Neutrophil (primary cell): ENCODE measurements around the gene TBC1D4.

Experiments used
- H3K27ac ChIP-seq: fragments of 200-600 bp; sonication (generic); 2 replicates; pipeline ENCODE4 v1.5.1; 2016; ENCODE audit warnings: mild to moderate bottlenecking, moderate library complexity
- H3K27me3 ChIP-seq: fragments of 200-600 bp; sonication (generic); 2 replicates; pipeline ENCODE4 v1.6.0; 2016; ENCODE audit warnings: mild to moderate bottlenecking
- H3K36me3 ChIP-seq: fragments of 200-600 bp; sonication (generic); 2 replicates; pipeline ENCODE4 v1.5.1; 2017
- H3K4me1 ChIP-seq, 2 experiments: fragments of 200-600 bp in 1 of 2; sonication (generic) in 1 of 2; 1 replicate in 1 of 2; 2 replicates in 1 of 2; pipeline versions ENCODE4 v1.5.1 to v1.6.1; 2013 to 2016; ENCODE audit warnings: low read depth in 1 of 2, low read length in 1 of 2, mild to moderate bottlenecking in 1 of 2, moderate library complexity in 1 of 2; ENCODE audit not compliant: control insufficient read depth in 1 of 2, insufficient read depth in 1 of 2
- H3K4me3 ChIP-seq, 2 experiments: fragments of 200-600 bp in 1 of 2; sonication (generic) in 1 of 2; 1 replicate in 1 of 2; 2 replicates in 1 of 2; pipeline ENCODE4 v1.5.1; 2013 to 2016; ENCODE audit warnings: low read depth in 1 of 2, low read length in 1 of 2, mild to moderate bottlenecking in 1 of 2, moderate library complexity in 1 of 2
- H3K9me3 ChIP-seq: fragments of 200-600 bp; sonication (generic); 2 replicates; pipeline ENCODE4 v1.5.1; 2016
- CTCF ChIP-seq: fragments of 200-600 bp; sonication (generic); IDR thresholded peaks from 2 replicates; pipeline ENCODE4 v1.5.1; 2016; ENCODE audit warnings: antibody characterized with exemption

The TBC1D4 gene

DNA sequence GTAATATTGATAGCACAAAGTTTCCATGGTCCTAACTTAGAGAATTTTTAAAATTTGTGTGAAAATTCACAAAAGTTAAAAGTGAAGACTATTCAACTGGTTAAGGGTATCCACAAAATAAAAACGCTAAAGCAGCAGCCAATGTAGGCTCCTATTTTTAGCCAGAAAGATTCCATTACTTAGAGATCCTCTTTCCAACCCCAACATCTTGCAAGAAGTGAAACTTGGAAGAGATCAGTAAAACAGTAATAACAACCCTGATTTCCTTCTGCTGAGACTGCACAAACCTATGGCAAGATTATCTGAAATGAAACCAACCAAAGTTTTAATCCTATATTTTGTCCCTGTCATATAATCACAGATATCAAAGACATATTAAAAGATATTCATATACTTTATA lies 8.5 kb downstream of the TBC1D4 start:
- no peak for TF ChIP-seq CTCF
- Histone ChIP-seq H3K4me3 (no peak overlapping the region), H3K27ac (no peak overlapping the region), H3K36me3 (no peaks in the 10 kb centered on the region), H3K4me1 (no peaks in the 10 kb centered on the region), H3K9me3 (no peaks in the 10 kb centered on the region), H3K27me3 (peaks cover 25% of the 10 kb centered on the region)

GRCh38 chr13:75470676-75471075 lies 11.3 kb downstream of the TBC1D4 start:
- Histone ChIP-seq H3K9me3 (no peaks in the 10 kb centered on the region), H3K36me3 (no peaks in the 10 kb centered on the region), H3K4me3 (no peak overlapping the region), H3K27me3 (no peaks in the 10 kb centered on the region), H3K4me1 (no peaks in the 10 kb centered on the region), H3K27ac (no peak overlapping the region)
- TF ChIP-seq CTCF = no peak

DNA sequence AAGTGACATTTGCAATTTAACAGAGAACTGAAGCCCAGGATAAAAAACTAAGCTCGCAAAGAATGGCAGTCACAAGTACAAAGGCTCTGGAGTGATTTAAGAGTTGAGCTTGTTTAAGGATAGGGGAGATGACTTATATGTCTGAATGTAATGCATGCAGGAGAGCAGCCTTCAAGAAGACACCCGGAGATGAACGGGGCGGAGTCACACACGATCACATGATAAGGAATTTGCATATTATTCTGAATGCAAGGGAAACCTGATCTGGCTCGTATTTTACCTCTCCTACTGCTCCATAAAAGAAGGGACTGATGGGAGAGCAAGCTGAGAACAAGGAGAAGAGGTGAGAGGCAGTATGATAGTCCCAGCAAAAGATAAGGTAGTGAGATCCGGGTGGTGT lies 12.9 kb downstream of the TBC1D4 start:
- H3K4me3 ChIP-seq = no peak overlapping the region

GRCh38 chr13:75468602-75469001 lies 13.4 kb downstream of the TBC1D4 start:
- Histone ChIP-seq H3K36me3 (no peaks in the 10 kb centered on the region), H3K9me3 (no peaks in the 10 kb centered on the region), H3K27ac (no peak overlapping the region), H3K4me3 (no peak overlapping the region), H3K4me1 (no peaks in the 10 kb centered on the region), H3K27me3 (no peaks in the 10 kb centered on the region)
- no peak for TF ChIP-seq CTCF

More for the DNA sequence above, 12.9 kb downstream of the TBC1D4 start:
- no peaks in the 10 kb centered on the region for H3K4me1 ChIP-seq
- H3K36me3 ChIP-seq = no peaks in the 10 kb centered on the region
- H3K9me3 ChIP-seq = no peaks in the 10 kb centered on the region
- no peak overlapping the region for H3K27ac ChIP-seq
- TF ChIP-seq CTCF = no peak
- no peaks in the 10 kb centered on the region for H3K27me3 ChIP-seq

DNA sequence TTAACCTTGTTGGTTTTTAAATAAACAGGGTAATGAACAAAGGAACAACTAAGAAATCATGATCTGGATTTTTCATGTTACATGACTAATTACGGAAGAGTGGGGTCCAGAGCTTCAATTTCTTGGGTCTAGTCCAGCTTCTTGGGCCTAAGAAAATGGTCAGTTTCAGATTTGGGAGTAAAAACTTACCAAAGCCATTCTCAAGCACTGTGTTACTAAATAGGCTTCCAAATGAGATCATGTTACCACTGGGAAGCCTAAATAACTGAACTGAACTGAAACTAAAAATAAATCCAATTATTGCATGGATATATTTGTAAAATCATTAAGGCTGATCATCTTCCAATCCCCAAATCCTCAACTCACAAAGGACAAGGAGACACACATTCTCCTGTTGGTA lies 13.9 kb downstream of the TBC1D4 start:
- Histone ChIP-seq H3K36me3 (no peaks in the 10 kb centered on the region), H3K27ac (no peak overlapping the region), H3K9me3 (no peaks in the 10 kb centered on the region), H3K27me3 (no peaks in the 10 kb centered on the region), H3K4me3 (no peak overlapping the region), H3K4me1 (no peaks in the 10 kb centered on the region)
- no peak for TF ChIP-seq CTCF
